ENCODE results near the gene C5orf58.

C5orf58 gene

DNA sequence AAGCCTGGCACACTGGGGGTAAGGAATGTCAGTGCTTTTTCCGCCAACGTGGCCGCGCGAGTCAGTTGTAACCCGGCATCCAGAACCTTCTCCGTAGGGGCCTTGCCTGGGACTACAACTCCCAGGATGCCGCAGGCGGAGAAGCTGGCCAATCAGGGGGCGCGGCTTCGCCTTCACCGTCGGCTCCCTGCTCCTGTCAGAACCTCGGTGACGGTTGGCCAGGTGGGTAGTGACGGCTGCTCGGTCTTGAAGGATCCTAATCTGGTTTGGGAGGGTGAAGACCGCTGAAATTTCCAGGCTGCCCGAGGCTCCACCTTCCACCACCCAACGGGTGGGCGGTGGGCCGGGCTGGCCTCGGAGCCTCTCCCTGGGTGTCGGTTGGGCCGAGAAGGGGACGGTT lies at the start of gene C5orf58:
Gene C5orf58, plus strand, starts transcription at position 200 of the 400 bp plus-strand sequence. CDS start 1,992 bp downstream, outside the sequence.
- H3K27ac ChIP-seq: no peak within 1 kb of the TSS
- TF ChIP-seq, protein P1, sequence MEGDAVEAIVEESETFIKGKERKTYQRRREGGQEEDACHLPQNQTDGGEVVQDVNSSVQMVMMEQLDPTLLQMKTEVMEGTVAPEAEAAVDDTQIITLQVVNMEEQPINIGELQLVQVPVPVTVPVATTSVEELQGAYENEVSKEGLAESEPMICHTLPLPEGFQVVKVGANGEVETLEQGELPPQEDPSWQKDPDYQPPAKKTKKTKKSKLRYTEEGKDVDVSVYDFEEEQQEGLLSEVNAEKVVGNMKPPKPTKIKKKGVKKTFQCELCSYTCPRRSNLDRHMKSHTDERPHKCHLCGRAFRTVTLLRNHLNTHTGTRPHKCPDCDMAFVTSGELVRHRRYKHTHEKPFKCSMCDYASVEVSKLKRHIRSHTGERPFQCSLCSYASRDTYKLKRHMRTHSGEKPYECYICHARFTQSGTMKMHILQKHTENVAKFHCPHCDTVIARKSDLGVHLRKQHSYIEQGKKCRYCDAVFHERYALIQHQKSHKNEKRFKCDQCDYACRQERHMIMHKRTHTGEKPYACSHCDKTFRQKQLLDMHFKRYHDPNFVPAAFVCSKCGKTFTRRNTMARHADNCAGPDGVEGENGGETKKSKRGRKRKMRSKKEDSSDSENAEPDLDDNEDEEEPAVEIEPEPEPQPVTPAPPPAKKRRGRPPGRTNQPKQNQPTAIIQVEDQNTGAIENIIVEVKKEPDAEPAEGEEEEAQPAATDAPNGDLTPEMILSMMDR (conservative IDR thresholded peaks at IDR 0.05): no peak

DNA sequence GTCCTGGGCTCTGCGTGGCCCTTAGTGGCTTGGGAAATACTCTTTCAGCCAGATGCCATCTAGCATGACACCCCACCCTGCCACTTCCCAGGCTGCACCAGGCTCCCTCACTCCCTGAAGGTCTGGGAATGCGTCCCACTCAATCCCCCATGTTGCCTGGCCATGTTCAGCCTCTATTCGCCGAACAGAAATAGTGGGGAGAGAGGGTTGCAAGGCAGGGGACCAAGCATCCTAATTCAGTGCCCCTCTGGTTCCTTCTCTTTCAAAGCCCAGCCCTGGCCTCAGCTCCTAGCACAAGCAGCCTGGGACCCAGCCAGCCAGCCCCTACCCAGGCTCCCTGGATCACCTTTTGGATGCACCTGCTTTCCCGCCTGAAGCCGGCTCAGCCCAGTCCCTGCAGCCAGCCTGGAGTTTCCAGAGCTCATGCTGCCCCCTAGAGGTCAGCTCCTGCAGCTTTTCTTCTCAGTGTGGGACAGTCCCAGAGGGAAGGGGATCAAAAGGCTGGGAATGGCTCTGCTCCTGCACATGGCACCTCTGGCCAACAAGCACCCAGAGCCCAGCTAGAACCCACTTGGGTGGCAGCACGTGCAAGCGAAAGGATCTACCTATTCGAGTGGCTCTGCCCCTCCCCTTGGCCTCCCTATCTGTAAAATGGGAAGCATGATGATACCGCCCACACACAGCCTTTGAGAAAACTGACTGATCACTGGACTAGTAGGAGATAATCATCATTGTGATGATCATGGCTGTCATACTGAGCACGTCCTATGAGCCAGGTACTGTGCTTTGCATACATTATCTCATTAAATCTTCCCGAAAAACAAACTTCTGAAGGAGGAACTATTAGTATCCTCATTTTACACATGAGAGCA lies 48.7 kb upstream of the C5orf58 start:
- no peak overlapping the region for H3K27ac ChIP-seq
- TF ChIP-seq, protein P1 (conservative IDR thresholded peaks at IDR 0.05): peak; percentile 88

GRCh38 chr5:170184737-170185136 lies 48.0 kb upstream of the C5orf58 start:
- H3K27ac ChIP-seq: no peak overlapping the region
- TF ChIP-seq, protein P1 (conservative IDR thresholded peaks at IDR 0.05): no peak

DNA sequence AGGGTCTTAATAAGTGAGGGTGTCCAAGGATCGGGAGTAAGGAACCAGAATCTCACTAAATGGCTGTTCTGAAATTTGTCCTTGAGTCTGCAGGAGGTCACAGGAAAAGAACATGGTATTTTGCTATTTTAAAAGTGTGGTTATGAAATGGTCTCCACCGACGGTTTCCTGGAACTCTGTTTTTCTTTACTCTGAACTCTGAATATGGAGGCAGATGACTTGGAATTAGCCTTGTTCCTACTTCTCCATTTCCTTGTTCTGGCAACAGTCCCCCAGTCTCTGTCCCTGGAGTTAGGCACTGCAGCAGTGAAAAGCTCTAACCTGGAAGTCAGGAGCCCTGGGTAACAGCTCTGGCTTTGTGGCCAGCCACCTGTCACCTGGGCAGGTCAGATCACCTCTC lies 46.6 kb upstream of the C5orf58 start:
- H3K27ac ChIP-seq: no peak overlapping the region
- TF ChIP-seq, protein P1 (conservative IDR thresholded peaks at IDR 0.05): no peak

DNA sequence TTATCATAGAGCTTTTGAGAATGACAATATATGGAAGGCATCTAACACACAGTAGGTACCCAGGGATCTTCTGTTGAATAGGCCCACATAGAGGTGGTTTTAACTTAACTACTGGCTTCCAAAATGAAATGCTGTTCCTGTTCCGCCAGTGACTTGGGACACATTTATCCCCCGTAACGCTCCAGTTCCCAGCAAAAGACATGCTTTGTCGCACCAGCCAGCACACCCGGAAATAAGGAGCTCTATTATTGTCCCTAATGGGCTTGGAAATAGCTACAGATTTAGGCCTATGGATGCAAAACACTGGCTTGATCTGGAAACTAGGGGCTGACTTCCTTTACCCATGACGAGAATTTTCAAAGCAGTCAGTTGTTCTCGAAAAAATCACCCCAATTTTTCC lies 45.9 kb upstream of the C5orf58 start:
- no peak overlapping the region for H3K27ac ChIP-seq
- TF ChIP-seq, protein P1 (conservative IDR thresholded peaks at IDR 0.05): no peak

DNA sequence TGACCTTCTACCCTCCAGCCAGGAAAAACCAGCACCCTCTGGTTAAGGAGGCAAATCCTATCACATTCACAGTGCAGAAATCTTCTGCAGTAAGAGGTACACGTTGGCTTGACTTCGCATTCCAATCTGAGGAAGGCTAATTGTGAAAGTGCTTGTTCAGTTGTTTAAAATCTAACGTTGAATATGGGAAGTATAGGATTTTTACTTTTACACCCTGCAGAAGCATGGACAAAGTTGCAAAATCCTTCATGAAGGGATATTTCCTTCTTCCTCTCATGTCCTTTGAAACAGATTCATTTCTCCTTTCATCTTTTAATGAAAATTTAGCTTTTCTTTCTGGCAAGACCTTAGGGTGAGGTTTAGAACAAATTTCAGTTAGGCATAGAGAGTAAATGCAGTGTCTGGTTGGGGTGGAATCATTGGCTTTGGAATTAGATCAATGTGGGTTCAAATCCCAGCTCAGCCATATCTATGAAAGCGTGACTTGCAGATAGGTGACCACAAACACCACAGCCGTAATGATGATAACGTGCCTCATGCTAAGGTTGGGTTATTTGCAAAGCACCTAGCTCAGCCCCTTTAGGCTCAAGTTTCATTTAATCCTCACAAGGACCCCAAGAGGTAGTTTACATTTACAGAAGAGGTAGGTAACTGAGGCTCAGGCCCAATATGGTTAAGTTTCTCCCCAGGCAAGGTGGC lies 42.2 kb upstream of the C5orf58 start:
- no peak overlapping the region for H3K27ac ChIP-seq
- TF ChIP-seq, protein P1 (conservative IDR thresholded peaks at IDR 0.05): no peak

DNA sequence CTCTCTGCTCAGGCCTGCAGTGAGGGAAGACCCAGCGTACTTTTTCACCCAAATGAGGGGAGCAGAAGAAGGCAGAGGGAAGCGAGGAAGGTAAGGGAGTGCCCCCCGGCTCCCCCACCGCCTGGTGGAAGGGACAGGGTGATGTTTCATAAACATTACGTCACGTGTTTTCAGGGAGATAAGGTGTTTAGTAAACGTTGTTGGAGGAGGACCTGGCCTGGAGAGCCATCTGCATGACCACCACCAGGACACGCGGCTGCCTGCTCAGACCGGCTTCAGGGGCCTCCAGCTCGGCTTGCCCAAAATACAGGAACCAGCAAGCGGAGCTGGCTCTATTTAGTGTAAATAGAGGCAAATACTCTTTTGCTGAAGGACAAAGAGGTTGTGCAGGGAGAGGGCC lies 40.0 kb upstream of the C5orf58 start:
- TF ChIP-seq, protein P1 (conservative IDR thresholded peaks at IDR 0.05): no peak
- H3K27ac ChIP-seq: no peak overlapping the region
